NT2/D1 (cell line): ENCODE data around the gene LIPG.

Experiments
- SUZ12 ChIP-seq: IDR thresholded peaks from 2 replicates; pipeline ENCODE4 v1.6.1; 2011; ENCODE audit not compliant: insufficient read length, insufficient read depth; ENCODE audit errors: extremely low read depth
- ZNF274 ChIP-seq: IDR thresholded peaks from 2 replicates; pipeline ENCODE4 v1.6.1; 2011; ENCODE audit warnings: mild to moderate bottlenecking, low read depth, low read length

DNA sequence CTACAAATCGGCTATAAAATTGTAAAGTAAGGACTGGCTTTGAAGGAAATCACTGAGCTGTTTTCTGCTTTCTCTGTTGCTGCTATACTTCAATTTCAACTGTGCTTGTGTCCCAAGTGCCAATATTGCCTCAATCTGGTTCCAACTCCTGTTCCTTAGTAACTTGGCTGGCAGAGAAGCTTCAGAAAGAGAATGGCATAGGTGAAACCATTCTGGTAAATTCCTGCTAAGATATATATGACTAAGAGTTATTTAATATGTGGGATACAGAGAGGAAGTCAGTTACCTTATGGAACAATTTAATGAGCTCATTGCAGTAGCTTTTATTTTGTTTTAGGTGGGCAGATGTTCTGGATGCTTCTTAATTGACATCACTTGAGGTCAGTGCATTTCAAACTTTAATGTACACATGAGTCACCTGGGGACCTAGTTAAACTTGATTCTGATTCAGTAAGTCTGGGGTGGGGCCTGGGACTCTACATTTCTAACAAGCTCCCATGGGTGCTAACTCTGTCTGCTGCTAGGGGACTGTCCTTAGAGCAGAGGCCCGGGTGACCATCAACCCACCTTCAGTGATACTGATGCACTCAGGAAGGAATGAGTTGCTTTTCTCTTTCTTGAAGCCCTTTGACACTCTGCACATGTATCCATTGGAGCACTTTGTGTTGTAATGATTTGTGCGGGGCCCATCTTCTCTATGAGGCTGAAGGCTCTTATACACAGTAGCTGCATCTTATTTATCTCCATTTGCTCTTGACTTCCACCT is 47.6 kb downstream of the LIPG start:
- no peak for TF ChIP-seq ZNF274
- no peak for TF ChIP-seq SUZ12
